Measurements from ENCODE around the gene CAD. TPM values are rescaled to one million over a fixed set of nuclear protein-coding genes. Genes with fewer than 3 reads are reported as not detected.

The CAD gene
- total RNA-seq, 4 donors from 2014 or later, result 21.2 to 42.9 (median 36.7) TPM

DNA sequence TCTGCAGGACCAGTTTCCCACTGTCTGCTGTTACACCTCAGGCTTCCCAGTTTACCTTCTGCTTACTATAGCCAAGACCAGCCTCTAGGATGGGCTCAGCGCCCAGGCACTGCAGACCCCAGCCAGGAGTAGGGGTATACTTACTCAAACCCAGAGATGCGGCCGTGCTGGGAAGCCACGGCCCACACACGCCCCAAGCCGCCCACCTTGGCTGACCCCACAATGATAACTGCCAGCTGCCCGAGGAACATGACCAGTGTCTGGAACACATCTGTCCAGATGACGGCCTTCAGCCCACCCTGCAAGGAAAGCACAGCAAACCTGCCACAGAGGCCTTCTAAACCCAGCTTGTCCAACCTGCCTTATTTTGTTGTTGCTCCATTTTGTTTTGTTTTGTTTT is 12.0 kb upstream of the CAD start:
- Histone ChIP-seq H3K4me1 (no peaks in the 10 kb centered on the region), H3K27ac (no peak overlapping the region), H3K4me3 (no peak overlapping the region), H3K9me3 (no peaks in the 10 kb centered on the region), H3K27me3 (no peaks in the 10 kb centered on the region), H3K36me3 (peaks cover 0 to 73% (median 0%) of the 10 kb centered on the region in 3 donors)
- TF ChIP-seq, protein P1, sequence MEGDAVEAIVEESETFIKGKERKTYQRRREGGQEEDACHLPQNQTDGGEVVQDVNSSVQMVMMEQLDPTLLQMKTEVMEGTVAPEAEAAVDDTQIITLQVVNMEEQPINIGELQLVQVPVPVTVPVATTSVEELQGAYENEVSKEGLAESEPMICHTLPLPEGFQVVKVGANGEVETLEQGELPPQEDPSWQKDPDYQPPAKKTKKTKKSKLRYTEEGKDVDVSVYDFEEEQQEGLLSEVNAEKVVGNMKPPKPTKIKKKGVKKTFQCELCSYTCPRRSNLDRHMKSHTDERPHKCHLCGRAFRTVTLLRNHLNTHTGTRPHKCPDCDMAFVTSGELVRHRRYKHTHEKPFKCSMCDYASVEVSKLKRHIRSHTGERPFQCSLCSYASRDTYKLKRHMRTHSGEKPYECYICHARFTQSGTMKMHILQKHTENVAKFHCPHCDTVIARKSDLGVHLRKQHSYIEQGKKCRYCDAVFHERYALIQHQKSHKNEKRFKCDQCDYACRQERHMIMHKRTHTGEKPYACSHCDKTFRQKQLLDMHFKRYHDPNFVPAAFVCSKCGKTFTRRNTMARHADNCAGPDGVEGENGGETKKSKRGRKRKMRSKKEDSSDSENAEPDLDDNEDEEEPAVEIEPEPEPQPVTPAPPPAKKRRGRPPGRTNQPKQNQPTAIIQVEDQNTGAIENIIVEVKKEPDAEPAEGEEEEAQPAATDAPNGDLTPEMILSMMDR (IDR thresholded peaks at IDR 0.05), result no peak
- no peak for TF ChIP-seq POLR2A (IDR thresholded peaks at IDR 0.05)
- peak in 1 of 3 donors; percentile 28 for DNase-seq

DNA sequence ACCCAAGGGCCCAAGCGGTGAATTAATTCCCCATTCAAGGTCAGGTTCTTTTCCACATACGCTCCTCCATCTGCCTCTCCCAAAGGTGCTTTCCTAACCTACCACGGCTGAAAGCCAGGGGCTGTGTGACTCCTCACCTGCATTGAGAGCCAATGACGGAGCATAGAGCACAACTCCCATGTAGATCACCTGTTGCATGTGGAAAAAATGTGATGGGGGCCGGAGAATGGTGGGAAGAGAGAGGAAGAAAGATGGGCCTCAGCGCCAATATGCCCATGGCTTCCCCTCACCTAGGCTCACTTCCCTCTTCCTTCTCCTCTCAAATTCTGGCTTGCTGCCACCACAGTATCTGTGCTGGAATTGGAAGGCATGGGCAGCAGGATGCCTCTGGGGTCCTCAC is 10.8 kb upstream of the CAD start:
- Histone ChIP-seq H3K9me3 (no peaks in the 10 kb centered on the region), H3K4me3 (no peak overlapping the region), H3K36me3 (peaks cover 0 to 62% (median 0%) of the 10 kb centered on the region in 3 donors), H3K27ac (no peak overlapping the region), H3K4me1 (peaks cover 0 to 8% (median 2%) of the 10 kb centered on the region in 4 donors), H3K27me3 (no peaks in the 10 kb centered on the region)
- TF ChIP-seq, protein P1 (IDR thresholded peaks at IDR 0.05), result no peak
- no peak for TF ChIP-seq POLR2A (IDR thresholded peaks at IDR 0.05)
- no peak for DNase-seq

DNA sequence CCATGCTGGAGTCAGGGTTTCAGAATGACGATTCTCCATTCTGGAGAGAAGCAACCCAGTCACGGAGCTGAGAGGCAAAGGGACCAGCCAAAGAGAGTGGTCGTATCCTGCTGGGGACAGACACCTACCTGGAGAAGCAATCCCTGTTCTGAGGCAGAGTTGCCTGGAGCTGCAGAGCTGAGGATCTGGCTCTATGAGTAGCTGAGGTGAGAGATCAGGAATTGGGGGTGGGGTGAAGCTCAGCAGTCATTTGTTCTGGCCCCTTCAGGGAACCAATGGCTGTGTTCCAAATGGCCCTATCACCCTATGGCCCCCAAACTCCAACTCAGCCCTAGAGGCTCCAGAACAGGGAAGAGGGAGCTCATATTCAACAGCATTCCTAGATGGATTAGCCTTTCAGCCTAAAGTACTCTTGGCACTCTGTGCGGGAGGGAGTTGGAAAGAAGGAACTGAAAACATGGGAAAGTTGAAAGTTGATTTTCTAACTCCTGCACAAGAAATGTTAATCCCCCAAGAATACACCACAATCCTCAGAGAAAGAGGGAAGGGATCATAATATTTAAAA is 8.6 kb upstream of the CAD start:
- H3K27me3 ChIP-seq, result no peaks in the 10 kb centered on the region
- no peak overlapping the region for H3K4me3 ChIP-seq
- H3K9me3 ChIP-seq, result no peaks in the 10 kb centered on the region
- peaks cover 0 to 16% (median 6%) of the 10 kb centered on the region in 4 donors for H3K4me1 ChIP-seq
- TF ChIP-seq POLR2A (IDR thresholded peaks at IDR 0.05), result no peak
- H3K36me3 ChIP-seq, result peaks cover 0 to 47% (median 0%) of the 10 kb centered on the region in 3 donors
- no peak overlapping the region for H3K27ac ChIP-seq
- DNase-seq, result peak in 1 of 3 donors; percentile 8

DNA sequence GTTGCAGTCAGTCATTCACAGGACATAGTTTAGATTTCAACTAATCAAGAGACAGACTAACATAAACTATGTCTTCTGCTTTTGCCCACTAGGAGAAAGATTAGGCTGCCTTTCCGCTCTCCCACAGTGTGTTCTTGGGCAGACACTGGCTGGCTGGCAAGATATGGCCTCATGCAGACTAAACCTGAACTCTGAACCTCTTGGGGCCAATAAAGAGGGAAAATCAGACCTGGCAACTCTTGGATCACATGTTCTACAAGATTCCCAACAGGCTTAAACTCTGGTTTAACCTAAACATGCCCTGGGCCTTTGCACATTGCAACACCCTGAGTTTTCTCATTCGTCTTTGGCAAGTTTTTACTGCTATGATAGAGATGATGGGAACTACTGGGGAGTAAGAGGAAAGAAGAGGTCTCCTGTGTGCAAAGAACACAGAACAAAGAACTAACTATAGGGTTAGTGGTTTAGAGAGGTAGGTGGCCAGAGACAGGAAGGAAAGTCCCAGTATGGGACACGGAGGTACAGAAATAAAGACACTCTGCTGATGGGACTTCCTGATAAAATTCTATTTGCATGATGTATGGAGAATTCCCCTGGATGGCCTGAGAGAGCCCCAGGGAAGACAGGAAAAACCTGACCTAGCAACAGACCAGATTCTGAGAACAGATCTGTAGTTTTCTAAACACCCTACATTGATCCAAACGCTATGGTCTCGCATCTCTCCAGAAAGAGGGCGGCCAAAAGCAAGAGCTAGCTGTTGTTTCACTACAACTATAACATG is 7.4 kb upstream of the CAD start:
- Histone ChIP-seq H3K9me3 (no peaks in the 10 kb centered on the region), H3K27me3 (no peaks in the 10 kb centered on the region), H3K4me1 (peaks cover 0 to 20% (median 6%) of the 10 kb centered on the region in 4 donors), H3K4me3 (peak overlapping the region in 1 of 4 donors; percentile 10), H3K27ac (peak overlapping the region in 2 of 4 donors; percentile 30 to 76), H3K36me3 (peaks cover 0 to 34% (median 0%) of the 10 kb centered on the region in 3 donors)
- TF ChIP-seq, protein P1 (IDR thresholded peaks at IDR 0.05), result peak in 2 of 6 experiments; percentile 36 to 40
- no peak for TF ChIP-seq POLR2A (IDR thresholded peaks at IDR 0.05)
- peak in 1 of 3 donors; percentile 55 for DNase-seq

DNA sequence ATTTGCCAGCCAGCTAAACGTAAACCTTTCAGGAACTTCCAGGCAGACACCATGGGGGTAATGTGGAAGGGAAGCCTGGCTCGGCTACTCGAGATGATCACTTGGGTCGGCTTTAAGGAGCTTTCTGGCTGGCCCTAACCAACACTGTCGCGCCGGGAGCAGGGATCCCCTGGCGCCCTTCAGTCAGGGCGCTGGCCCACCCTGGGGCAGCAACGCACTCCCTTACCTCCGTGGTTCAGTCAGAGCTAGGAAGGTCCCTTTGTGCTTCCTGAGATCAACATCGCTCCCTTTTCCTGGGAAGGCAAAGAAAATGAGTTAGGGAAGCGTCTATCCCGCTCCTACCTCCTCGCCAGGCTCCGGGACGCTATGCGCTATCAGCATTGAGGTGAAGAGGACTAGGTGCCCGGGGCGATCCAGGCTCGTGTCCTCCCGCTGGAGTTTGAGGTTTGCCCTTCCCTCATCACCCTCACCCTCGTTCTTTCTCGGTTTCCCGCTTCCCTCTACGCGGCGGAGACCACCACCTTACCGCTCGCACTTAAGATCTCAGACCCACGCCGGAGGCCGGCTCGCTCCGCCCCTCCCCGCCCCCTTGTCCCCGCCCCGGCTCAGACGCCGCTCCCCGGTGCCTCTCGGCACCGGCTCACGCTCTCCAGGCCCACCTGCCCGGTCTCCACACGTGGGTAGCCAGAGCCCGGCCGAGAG is 5.8 kb upstream of the CAD start:
- Histone ChIP-seq H3K27ac (peak overlapping the region; percentile 95 to 98 (median 96)), H3K4me3 (peak overlapping the region; percentile 63 to 88 (median 82)), H3K36me3 (peaks cover 0 to 20% (median 0%) of the 10 kb centered on the region in 3 donors), H3K4me1 (peaks cover 0 to 20% (median 6%) of the 10 kb centered on the region in 4 donors), H3K9me3 (no peaks in the 10 kb centered on the region), H3K27me3 (no peaks in the 10 kb centered on the region)
- TF ChIP-seq, protein P1 (IDR thresholded peaks at IDR 0.05), result no peak
- TF ChIP-seq POLR2A (IDR thresholded peaks at IDR 0.05), result no peak
- DNase-seq, result peak in 2 of 3 donors; percentile 44 to 91

Data from Peyer's patch (tissue), 4 donors.